Trophoblast cell (in vitro differentiated cells and primary cell): Measurements from ENCODE around the gene GGT6.

Source experiments
- DNase-seq, 2 donors: peaks; one replicate each; pipeline ENCODE4 v3.0.0-alpha.2; 2016
- H2AFZ ChIP-seq: 2 replicates; pipeline ENCODE4 v1.6.1; 2013; ENCODE audit warnings: low read length, moderate library complexity, mild to moderate bottlenecking; ENCODE audit not compliant: insufficient read depth, poor library complexity
- H2AK5ac ChIP-seq: 2 replicates; pipeline ENCODE4 v1.6.1; 2013; ENCODE audit warnings: mild to moderate bottlenecking, low read length
- H2BK120ac ChIP-seq: 2 replicates; pipeline ENCODE4 v1.6.1; 2013; ENCODE audit warnings: low read length, mild to moderate bottlenecking, moderate library complexity; ENCODE audit not compliant: insufficient read depth, poor library complexity
- H2BK12ac ChIP-seq: 2 replicates; pipeline ENCODE4 v1.6.1; 2013; ENCODE audit warnings: mild to moderate bottlenecking, low read length, moderate library complexity
- H2BK5ac ChIP-seq: 2 replicates; pipeline ENCODE4 v1.6.1; 2013; ENCODE audit warnings: low read length, low read depth, moderate library complexity, mild to moderate bottlenecking; ENCODE audit not compliant: poor library complexity
- H3K14ac ChIP-seq: 2 replicates; pipeline ENCODE4 v1.6.1; 2013; ENCODE audit warnings: mild to moderate bottlenecking, low read length
- H3K18ac ChIP-seq: 2 replicates; pipeline ENCODE4 v1.6.1; 2013; ENCODE audit warnings: mild to moderate bottlenecking, low read length
- H3K23ac ChIP-seq: 2 replicates; pipeline ENCODE4 v1.6.1; 2013; ENCODE audit warnings: low read length
- H3K27ac ChIP-seq: 2 replicates; pipeline ENCODE4 v1.5.1; 2013; ENCODE audit warnings: low read depth, mild to moderate bottlenecking, inconsistent platforms, low read length, moderate library complexity
- H3K27me3 ChIP-seq: 2 replicates; pipeline ENCODE4 v1.6.1; 2013; ENCODE audit warnings: inconsistent platforms, mild to moderate bottlenecking, low read length, moderate library complexity; ENCODE audit not compliant: insufficient read depth
- H3K36me3 ChIP-seq, 2 experiments: 1 replicate in 1 of 2; 2 replicates in 1 of 2; pipeline ENCODE4 v1.6.1; 2013; ENCODE audit warnings: low read length in 2 of 2, mild to moderate bottlenecking in 2 of 2, moderate library complexity in 1 of 2; ENCODE audit not compliant: insufficient read depth in 2 of 2, control insufficient read depth in 1 of 2
- H3K4ac ChIP-seq: 2 replicates; pipeline ENCODE4 v1.6.1; 2013; ENCODE audit warnings: low read depth, mild to moderate bottlenecking, low read length, moderate library complexity
- H3K4me1 ChIP-seq, 2 experiments: 1 replicate in 1 of 2; 2 replicates in 1 of 2; pipeline ENCODE4 v1.6.1; 2013; ENCODE audit warnings: low read length in 2 of 2, mild to moderate bottlenecking in 2 of 2, moderate library complexity in 1 of 2; ENCODE audit not compliant: insufficient read depth in 2 of 2, control insufficient read depth in 1 of 2
- H3K4me2 ChIP-seq: 2 replicates; pipeline ENCODE4 v1.6.1; 2013; ENCODE audit warnings: inconsistent platforms, mild to moderate bottlenecking, low read length, moderate library complexity
- H3K4me3 ChIP-seq: 2 replicates; pipeline ENCODE4 v1.5.1; 2013; ENCODE audit warnings: mild to moderate bottlenecking, low read depth, low read length, inconsistent platforms
- H3K79me1 ChIP-seq: one replicate; pipeline ENCODE4 v1.6.1; 2013; ENCODE audit warnings: low read length
- H3K79me2 ChIP-seq: 2 replicates; pipeline ENCODE4 v1.6.1; 2013; ENCODE audit warnings: low read length, mild to moderate bottlenecking; ENCODE audit not compliant: control insufficient read depth, insufficient read depth, poor library complexity
- H3K9ac ChIP-seq: 2 replicates; pipeline ENCODE4 v1.6.1; 2013; ENCODE audit warnings: mild to moderate bottlenecking, low read length
- H3K9me3 ChIP-seq: 2 replicates; pipeline ENCODE4 v1.6.1; 2013; ENCODE audit warnings: low read depth, mild to moderate bottlenecking, control low read depth, inconsistent platforms, low read length; ENCODE audit not compliant: insufficient read depth
- H4K12ac ChIP-seq: 2 replicates; pipeline ENCODE4 v1.6.1; 2013; ENCODE audit warnings: low read depth, mild to moderate bottlenecking, low read length, moderate library complexity
- H4K8ac ChIP-seq: 2 replicates; pipeline ENCODE4 v1.6.1; 2013; ENCODE audit warnings: low read depth, mild to moderate bottlenecking, low read length, moderate library complexity
- H4K91ac ChIP-seq: one replicate; pipeline ENCODE4 v1.6.1; 2013; ENCODE audit warnings: low read depth, mild to moderate bottlenecking, low read length, moderate library complexity
- WGBS: extraction: QIAGEN DNeasy Blood & Tissue Kit; methylation state at CpG from one replicate; pipeline ENCODE4 v1.1.7; 2013; ENCODE audit warnings: missing lambda C conversion rate; ENCODE audit not compliant: insufficient read length, insufficient coverage; ENCODE audit errors: extremely low coverage; 5-methylcytosine and 5-hydroxymethylcytosine counted together

GGT6 gene

GRCh38 chr17:4512156-4513112 lies 47.9 kb downstream of the GGT6 start:
- H3K36me3 ChIP-seq: peaks cover 33 to 56% of the 10 kb centered on the region in 2 experiments
- H3K18ac ChIP-seq: peak overlapping the region; percentile 31
- H2AK5ac ChIP-seq: peak overlapping the region; percentile 69
- DNase-seq: no peak
- H4K8ac ChIP-seq: no peak overlapping the region
- peaks cover 41% of the 10 kb centered on the region for H3K79me1 ChIP-seq
- peak overlapping the region; percentile 78 for H3K4ac ChIP-seq
- peaks cover 44% of the 10 kb centered on the region for H3K79me2 ChIP-seq
- no peaks in the 10 kb centered on the region for H3K27me3 ChIP-seq
- no peak overlapping the region for H3K9ac ChIP-seq
- H3K4me2 ChIP-seq: peak overlapping the region; percentile 9
- H4K91ac ChIP-seq: peak overlapping the region; percentile 62
- H3K4me1 ChIP-seq: peaks cover 68 to 77% of the 10 kb centered on the region in 2 experiments
- H3K27ac ChIP-seq: peak overlapping the region; percentile 91
- peak overlapping the region; percentile 19 for H2BK120ac ChIP-seq
- peak overlapping the region; percentile 60 for H2BK12ac ChIP-seq
- no peak overlapping the region for H2AFZ ChIP-seq
- H2BK5ac ChIP-seq: peak overlapping the region; percentile 74
- H3K14ac ChIP-seq: peak overlapping the region; percentile 61
- WGBS: no CpG with 5 or more reads among the region's 31 CpGs
- H3K9me3 ChIP-seq: no peaks in the 10 kb centered on the region
- no peak overlapping the region for H3K4me3 ChIP-seq
- no peak overlapping the region for H3K23ac ChIP-seq
- no peak overlapping the region for H4K12ac ChIP-seq

DNA sequence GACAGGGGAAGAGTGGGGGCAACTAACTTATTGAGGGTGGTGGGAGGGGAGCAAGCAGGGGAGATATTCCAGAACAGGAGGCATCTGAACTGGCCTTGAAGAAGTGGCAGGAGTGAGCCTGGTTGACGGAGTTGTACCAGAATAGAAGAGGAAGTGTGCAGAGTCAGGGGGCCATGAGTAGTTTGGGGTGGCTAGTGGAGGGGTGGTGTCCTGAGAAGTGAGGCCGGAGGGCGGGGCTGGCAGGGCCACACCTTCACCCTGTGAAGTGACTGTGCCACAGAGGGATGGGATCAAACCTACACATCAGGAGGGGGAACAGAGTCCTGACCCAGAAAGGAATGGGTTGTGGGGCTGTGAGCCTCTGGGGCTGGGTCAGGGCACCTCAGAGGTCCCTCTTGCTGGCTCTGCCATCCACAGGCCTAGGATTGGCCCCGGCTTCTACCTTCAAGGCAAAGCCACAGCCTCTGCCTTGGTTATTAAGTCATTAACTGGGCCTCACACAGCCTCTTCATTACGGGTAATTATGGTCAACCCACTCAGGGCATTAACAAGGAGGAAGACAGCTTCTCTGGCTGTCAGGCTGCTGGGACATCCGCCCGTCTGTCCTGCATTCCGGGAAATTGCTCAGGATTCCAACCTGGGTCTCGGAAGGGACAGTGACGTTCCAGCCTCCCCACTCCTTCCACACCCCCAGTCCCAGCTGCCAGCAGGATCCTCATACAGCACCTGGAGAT lies 49.0 kb downstream of the GGT6 start:
- Histone ChIP-seq H3K9me3 (no peaks in the 10 kb centered on the region), H3K23ac (no peak overlapping the region), H3K4me1 (peaks cover 75 to 85% of the 10 kb centered on the region in 2 experiments), H3K4me3 (no peak overlapping the region), H2BK5ac (no peak overlapping the region), H2BK12ac (no peak overlapping the region), H4K91ac (no peak overlapping the region), H3K14ac (no peak overlapping the region), H4K12ac (no peak overlapping the region), H2AK5ac (no peak overlapping the region), H2BK120ac (no peak overlapping the region), H3K9ac (no peak overlapping the region), H3K27ac (peak overlapping the region; percentile 20), H4K8ac (no peak overlapping the region), H3K79me1 (peaks cover 45% of the 10 kb centered on the region), H3K18ac (no peak overlapping the region), H2AFZ (no peak overlapping the region), H3K79me2 (peaks cover 51% of the 10 kb centered on the region), H3K36me3 (peaks cover 30 to 56% of the 10 kb centered on the region in 2 experiments), H3K4me2 (no peak overlapping the region), H3K4ac (peak overlapping the region; percentile 5), H3K27me3 (no peaks in the 10 kb centered on the region)
- WGBS: no CpG with 5 or more reads among the region's 10 CpGs
- peak in 1 of 2 donors; percentile 34 for DNase-seq

GRCh38 chr17:4510618-4510941 lies 49.8 kb downstream of the GGT6 start:
- DNase-seq: no peak
- H3K79me1 ChIP-seq: peaks cover 52% of the 10 kb centered on the region
- H3K9ac ChIP-seq: no peak overlapping the region
- no peak overlapping the region for H4K12ac ChIP-seq
- peaks cover 26 to 54% of the 10 kb centered on the region in 2 experiments for H3K36me3 ChIP-seq
- H2BK12ac ChIP-seq: no peak overlapping the region
- peak overlapping the region; percentile 11 for H3K4ac ChIP-seq
- no peak overlapping the region for H4K91ac ChIP-seq
- peaks cover 82 to 91% of the 10 kb centered on the region in 2 experiments for H3K4me1 ChIP-seq
- no peak overlapping the region for H2BK5ac ChIP-seq
- no peak overlapping the region for H2AFZ ChIP-seq
- no peak overlapping the region for H3K14ac ChIP-seq
- H3K18ac ChIP-seq: no peak overlapping the region
- H2BK120ac ChIP-seq: no peak overlapping the region
- no peak overlapping the region for H3K4me3 ChIP-seq
- H3K27me3 ChIP-seq: no peaks in the 10 kb centered on the region
- no peak overlapping the region for H4K8ac ChIP-seq
- H3K27ac ChIP-seq: no peak overlapping the region
- no peak overlapping the region for H3K23ac ChIP-seq
- H3K9me3 ChIP-seq: no peaks in the 10 kb centered on the region
- no peak overlapping the region for H2AK5ac ChIP-seq
- peaks cover 57% of the 10 kb centered on the region for H3K79me2 ChIP-seq
- WGBS: no CpG with 5 or more reads among the region's 11 CpGs
- no peak overlapping the region for H3K4me2 ChIP-seq

- Histone ChIP-seq H4K12ac (no peak overlapping the region), H3K4me3 (no peak overlapping the region), H3K27me3 (no peaks in the 10 kb centered on the region), H2BK120ac (no peak overlapping the region), H3K4me1 (peaks cover 80 to 91% of the 10 kb centered on the region in 2 experiments), H3K79me1 (peaks cover 49% of the 10 kb centered on the region), H4K91ac (peak overlapping the region; percentile 29), H3K14ac (no peak overlapping the region), H2AK5ac (no peak overlapping the region), H3K9me3 (no peaks in the 10 kb centered on the region), H3K9ac (no peak overlapping the region), H2AFZ (no peak overlapping the region), H3K79me2 (peaks cover 55% of the 10 kb centered on the region), H3K27ac (peak overlapping the region; percentile 12), H3K4ac (peak overlapping the region; percentile 45), H2BK5ac (no peak overlapping the region), H3K4me2 (no peak overlapping the region), H2BK12ac (no peak overlapping the region), H4K8ac (no peak overlapping the region), H3K18ac (peak overlapping the region; percentile 11), H3K23ac (no peak overlapping the region), H3K36me3 (peaks cover 23 to 53% of the 10 kb centered on the region in 2 experiments)
- no peak for DNase-seq
- no CpG with 5 or more reads among the region's 21 CpGs for WGBS
Measured at GRCh38 chr17:4509923-4510617, 50.3 kb downstream of the GGT6 start.
